C4-2B (cell line): Measurements from ENCODE around the gene ZC3H10.

Experiments used
- ZFX ChIP-seq: fragments of 450-650 bp; IDR thresholded peaks from 2 replicates; pipeline ENCODE4 v1.6.1; 2017
- TF ChIP-seq, protein P1 (sequence below): fragments of 450-650 bp; conservative IDR thresholded peaks from 2 replicates; pipeline ENCODE4 v1.5.1; 2017; ENCODE audit warnings: mild to moderate bottlenecking

DNA sequence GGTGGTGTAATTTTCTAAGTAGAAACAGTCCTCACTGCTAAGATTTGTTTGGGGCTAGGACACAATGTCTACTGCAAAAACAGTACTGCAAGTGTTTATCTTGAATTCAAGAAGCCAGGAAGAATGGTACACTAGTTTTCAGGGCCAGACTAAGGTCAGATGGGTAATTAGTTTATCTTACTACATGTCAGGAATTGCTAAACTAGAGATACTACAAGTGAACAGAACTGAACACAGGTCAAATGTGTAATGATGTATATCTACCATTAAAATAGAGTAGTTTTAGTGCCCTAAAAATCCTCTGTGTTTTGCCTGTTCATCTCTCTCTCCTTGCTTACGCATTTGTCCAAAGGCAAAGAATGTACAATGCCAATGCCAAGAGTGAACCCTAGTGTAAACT is 4.0 kb upstream of the ZC3H10 start:
- TF ChIP-seq, protein P1, sequence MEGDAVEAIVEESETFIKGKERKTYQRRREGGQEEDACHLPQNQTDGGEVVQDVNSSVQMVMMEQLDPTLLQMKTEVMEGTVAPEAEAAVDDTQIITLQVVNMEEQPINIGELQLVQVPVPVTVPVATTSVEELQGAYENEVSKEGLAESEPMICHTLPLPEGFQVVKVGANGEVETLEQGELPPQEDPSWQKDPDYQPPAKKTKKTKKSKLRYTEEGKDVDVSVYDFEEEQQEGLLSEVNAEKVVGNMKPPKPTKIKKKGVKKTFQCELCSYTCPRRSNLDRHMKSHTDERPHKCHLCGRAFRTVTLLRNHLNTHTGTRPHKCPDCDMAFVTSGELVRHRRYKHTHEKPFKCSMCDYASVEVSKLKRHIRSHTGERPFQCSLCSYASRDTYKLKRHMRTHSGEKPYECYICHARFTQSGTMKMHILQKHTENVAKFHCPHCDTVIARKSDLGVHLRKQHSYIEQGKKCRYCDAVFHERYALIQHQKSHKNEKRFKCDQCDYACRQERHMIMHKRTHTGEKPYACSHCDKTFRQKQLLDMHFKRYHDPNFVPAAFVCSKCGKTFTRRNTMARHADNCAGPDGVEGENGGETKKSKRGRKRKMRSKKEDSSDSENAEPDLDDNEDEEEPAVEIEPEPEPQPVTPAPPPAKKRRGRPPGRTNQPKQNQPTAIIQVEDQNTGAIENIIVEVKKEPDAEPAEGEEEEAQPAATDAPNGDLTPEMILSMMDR, result no peak
- no peak for TF ChIP-seq ZFX
